Muscle of leg (tissue), 11 donors: ENCODE data around the gene CARMIL1. TPM values are rescaled to one million over a fixed set of nuclear protein-coding genes. Genes with fewer than 3 reads are reported as not detected.

Source experiments
- DNase-seq: peaks from one replicate; pipeline ENCODE4 v3.0.0; 2013
- H3K27ac ChIP-seq: one replicate; pipeline ENCODE4 v1.5.1; 2013; ENCODE audit warnings: mild to moderate bottlenecking, low read length, control low read depth
- H3K27me3 ChIP-seq: one replicate; pipeline ENCODE4 v1.6.1; 2013; ENCODE audit warnings: low read length; ENCODE audit not compliant: control insufficient read depth, insufficient read depth
- H3K36me3 ChIP-seq: one replicate; pipeline ENCODE4 v1.6.1; 2013; ENCODE audit warnings: low read length; ENCODE audit not compliant: control insufficient read depth, insufficient read depth
- H3K4me1 ChIP-seq: one replicate; pipeline ENCODE4 v1.6.1; 2013; ENCODE audit warnings: low read length; ENCODE audit not compliant: control insufficient read depth, insufficient read depth
- H3K4me3 ChIP-seq: one replicate; pipeline ENCODE4 v1.5.1; 2013; ENCODE audit warnings: low read length, control low read depth
- H3K9me3 ChIP-seq: replicated peaks from 2 replicates; pipeline ENCODE4 v1.6.1; 2013; ENCODE audit warnings: low read depth, low read length; ENCODE audit not compliant: control insufficient read depth
- WGBS: methylation state at CpG from one replicate; pipeline ENCODE4 v1.1.5; 2013; ENCODE audit warnings: missing lambda C conversion rate; ENCODE audit not compliant: insufficient coverage; 5-methylcytosine and 5-hydroxymethylcytosine counted together
- polyA plus RNA-seq, 8 donors: library from polyadenylated mRNA; unstranded; fragments of 120-200 nt; gene quantifications; one replicate each; pipeline versions ENCODE4 v1.2.1 to v1.2.3, GENCODE V29; 2013; ENCODE audit warnings: inconsistent platforms in 1 of 8, low replicate concordance in 1 of 8; ENCODE audit not compliant: insufficient read length in 8 of 8, insufficient read depth in 1 of 8
- total RNA-seq: library from RNA; stranded (reverse); fragments of 120-200 nt; gene quantifications from one replicate; pipeline ENCODE4 v1.2.4, GENCODE V29; 2013

The CARMIL1 gene
- total and polyA plus RNA-seq, 9 donors: 3.1 to 6.4 (median 3.6) TPM

DNA sequence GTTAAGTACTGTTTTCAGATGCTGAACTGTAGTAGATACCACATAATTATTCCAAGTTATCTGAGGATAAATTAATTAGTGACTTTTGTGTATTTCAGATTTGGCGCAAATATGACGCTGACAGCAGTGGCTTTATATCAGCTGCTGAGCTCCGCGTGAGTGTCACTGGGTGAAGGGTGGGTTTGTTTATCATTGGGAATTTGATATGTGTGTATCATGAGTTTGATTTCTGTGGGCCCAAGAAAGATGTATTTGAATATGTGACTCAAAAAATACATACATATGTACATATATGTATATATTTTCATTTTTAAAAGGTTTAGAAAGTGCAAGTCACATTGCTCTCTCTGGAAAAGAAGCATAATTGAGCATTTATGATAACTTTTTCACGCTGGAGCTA, 390.2 kb downstream of the CARMIL1 start:
- no peaks in the 10 kb centered on the region for H3K36me3 ChIP-seq
- 76% methylated on average over 5 of the region's 5 CpGs for WGBS
- no peak overlapping the region for H3K27ac ChIP-seq
- no peaks in the 10 kb centered on the region for H3K27me3 ChIP-seq
- H3K9me3 ChIP-seq: no peaks in the 10 kb centered on the region
- DNase-seq: no peak
- no peaks in the 10 kb centered on the region for H3K4me1 ChIP-seq
- H3K4me3 ChIP-seq: no peak overlapping the region
